ENCODE measurements around the gene CCL3. TPM values are rescaled to one million over a fixed set of nuclear protein-coding genes. Genes with fewer than 3 reads are reported as not detected.

CCL3 gene
- polyA plus RNA-seq, 1 donor from 2014 or later = not detected

DNA sequence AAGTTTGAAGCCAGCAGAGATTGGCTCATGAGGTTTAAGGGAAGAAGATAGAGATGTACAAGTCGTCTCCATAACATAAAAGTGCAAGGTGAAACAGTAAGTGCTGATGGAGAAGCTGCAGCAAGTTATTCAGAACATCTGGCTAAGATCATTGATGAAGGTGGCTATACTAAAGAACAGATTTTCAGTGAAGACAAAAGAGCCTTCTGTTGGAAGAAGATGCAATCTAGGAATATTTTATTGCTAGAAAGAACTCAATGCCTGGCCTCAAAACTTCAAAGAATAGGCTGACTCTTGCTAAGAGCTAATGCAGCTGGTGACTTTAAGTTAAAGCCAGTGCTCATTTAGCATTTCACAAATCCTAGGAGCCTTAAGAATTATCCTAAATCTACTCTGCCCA is 39.7 kb upstream of the CCL3 start:
- Histone ChIP-seq H2AFZ (ENCODE audit: low read depth, low read length) (no peak overlapping the region), H3K9ac (ENCODE audit: low read length) (no peak overlapping the region), H3F3A (ENCODE audit: insufficient read depth, low read length, poor library complexity, severe bottlenecking) (no peaks in the 10 kb centered on the region), H3K27me3 (ENCODE audit: insufficient read depth, low read depth, low read length) (no peaks in the 10 kb centered on the region), H3K9me2 (ENCODE audit: insufficient read depth, low read length) (no peaks in the 10 kb centered on the region), H3K4me3 (ENCODE audit: low read length) (no peak overlapping the region), H3K36me3 (ENCODE audit: insufficient read depth, low read length) (no peaks in the 10 kb centered on the region), H3K27ac (ENCODE audit: low read length) (no peak overlapping the region), H3K9me3 (ENCODE audit: low read length) (no peaks in the 10 kb centered on the region), H3K79me2 (replicated peaks; ENCODE audit: insufficient read depth, low read length) (no peaks in the 10 kb centered on the region), H3K4me2 (ENCODE audit: low read length) (no peak overlapping the region), H4K20me1 (ENCODE audit: insufficient read depth) (no peaks in the 10 kb centered on the region)
- no peak for TF ChIP-seq REST (IDR thresholded peaks at IDR 0.05; ENCODE audit: borderline replicate concordance)
- TF ChIP-seq, protein P1, sequence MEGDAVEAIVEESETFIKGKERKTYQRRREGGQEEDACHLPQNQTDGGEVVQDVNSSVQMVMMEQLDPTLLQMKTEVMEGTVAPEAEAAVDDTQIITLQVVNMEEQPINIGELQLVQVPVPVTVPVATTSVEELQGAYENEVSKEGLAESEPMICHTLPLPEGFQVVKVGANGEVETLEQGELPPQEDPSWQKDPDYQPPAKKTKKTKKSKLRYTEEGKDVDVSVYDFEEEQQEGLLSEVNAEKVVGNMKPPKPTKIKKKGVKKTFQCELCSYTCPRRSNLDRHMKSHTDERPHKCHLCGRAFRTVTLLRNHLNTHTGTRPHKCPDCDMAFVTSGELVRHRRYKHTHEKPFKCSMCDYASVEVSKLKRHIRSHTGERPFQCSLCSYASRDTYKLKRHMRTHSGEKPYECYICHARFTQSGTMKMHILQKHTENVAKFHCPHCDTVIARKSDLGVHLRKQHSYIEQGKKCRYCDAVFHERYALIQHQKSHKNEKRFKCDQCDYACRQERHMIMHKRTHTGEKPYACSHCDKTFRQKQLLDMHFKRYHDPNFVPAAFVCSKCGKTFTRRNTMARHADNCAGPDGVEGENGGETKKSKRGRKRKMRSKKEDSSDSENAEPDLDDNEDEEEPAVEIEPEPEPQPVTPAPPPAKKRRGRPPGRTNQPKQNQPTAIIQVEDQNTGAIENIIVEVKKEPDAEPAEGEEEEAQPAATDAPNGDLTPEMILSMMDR (IDR thresholded peaks at IDR 0.05; ENCODE audit: poor library complexity, severe bottlenecking) = no peak
- TF ChIP-seq POLR2AphosphoS5 (IDR thresholded peaks at IDR 0.05) = no peak
- no peak for TF ChIP-seq MXI1 (conservative IDR thresholded peaks at IDR 0.05; ENCODE audit: poor library complexity, severe bottlenecking)
- TF ChIP-seq TAF1 (IDR thresholded peaks at IDR 0.05; ENCODE audit: low read depth) = no peak
- TF ChIP-seq EZH2 (IDR thresholded peaks at IDR 0.05; ENCODE audit: borderline replicate concordance, insufficient read depth, low read length, poor library complexity, severe bottlenecking) = no peak
- no peak for TF ChIP-seq EP300 (conservative IDR thresholded peaks at IDR 0.05; ENCODE audit: poor library complexity, severe bottlenecking)
- TF ChIP-seq RAD21 (conservative IDR thresholded peaks at IDR 0.05) = no peak
- no peak for TF ChIP-seq SMC3 (conservative IDR thresholded peaks at IDR 0.05; ENCODE audit: poor library complexity)

DNA sequence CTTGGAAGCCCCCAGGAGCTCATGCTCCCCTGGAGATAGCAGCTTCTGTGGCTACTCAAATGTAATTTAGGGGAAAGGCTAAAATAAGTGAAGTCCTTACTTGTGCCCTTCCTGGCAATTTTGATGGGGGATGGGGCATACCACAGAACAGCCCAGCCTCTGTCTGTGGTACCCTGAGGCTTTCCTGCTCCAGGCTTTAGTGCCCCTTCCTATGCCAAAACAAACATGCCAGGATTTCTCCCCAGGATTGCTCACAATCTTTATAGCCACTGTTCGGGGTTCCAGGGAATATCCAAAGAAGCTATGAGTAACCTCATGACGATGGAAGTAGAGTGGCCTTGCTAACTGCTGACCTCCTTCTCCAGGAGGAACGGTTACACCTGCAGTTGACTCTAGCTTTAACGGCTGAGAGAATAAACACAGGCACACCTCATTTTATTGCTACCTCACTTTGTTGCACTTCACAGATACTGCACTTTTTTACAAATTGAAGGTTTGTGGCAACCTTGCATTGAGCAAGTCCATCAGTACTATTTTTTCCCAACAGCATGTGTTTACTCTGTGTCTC is 38.6 kb upstream of the CCL3 start:
- Histone ChIP-seq H3K4me3 (ENCODE audit: low read length) (no peak overlapping the region), H3K27ac (ENCODE audit: low read length) (no peak overlapping the region), H3K9me2 (ENCODE audit: insufficient read depth, low read length) (no peaks in the 10 kb centered on the region), H3K9ac (ENCODE audit: low read length) (no peak overlapping the region), H3K27me3 (ENCODE audit: insufficient read depth, low read depth, low read length) (no peaks in the 10 kb centered on the region), H4K20me1 (ENCODE audit: insufficient read depth) (no peaks in the 10 kb centered on the region), H3K36me3 (ENCODE audit: insufficient read depth, low read length) (no peaks in the 10 kb centered on the region), H3K79me2 (replicated peaks; ENCODE audit: insufficient read depth, low read length) (no peaks in the 10 kb centered on the region), H3K4me2 (ENCODE audit: low read length) (no peak overlapping the region), H3F3A (ENCODE audit: insufficient read depth, low read length, poor library complexity, severe bottlenecking) (no peaks in the 10 kb centered on the region), H2AFZ (ENCODE audit: low read depth, low read length) (no peak overlapping the region), H3K9me3 (ENCODE audit: low read length) (no peaks in the 10 kb centered on the region)
- TF ChIP-seq RAD21 (conservative IDR thresholded peaks at IDR 0.05) (no peak), TAF1 (IDR thresholded peaks at IDR 0.05; ENCODE audit: low read depth) (no peak), POLR2AphosphoS5 (IDR thresholded peaks at IDR 0.05) (no peak), REST (IDR thresholded peaks at IDR 0.05; ENCODE audit: borderline replicate concordance) (no peak), EP300 (conservative IDR thresholded peaks at IDR 0.05; ENCODE audit: poor library complexity, severe bottlenecking) (no peak), SMC3 (conservative IDR thresholded peaks at IDR 0.05; ENCODE audit: poor library complexity) (no peak), MXI1 (conservative IDR thresholded peaks at IDR 0.05; ENCODE audit: poor library complexity, severe bottlenecking) (no peak), EZH2 (IDR thresholded peaks at IDR 0.05; ENCODE audit: borderline replicate concordance, insufficient read depth, low read length, poor library complexity, severe bottlenecking) (no peak)
- TF ChIP-seq, protein P1 (IDR thresholded peaks at IDR 0.05; ENCODE audit: poor library complexity, severe bottlenecking) = no peak

Measured in neural cell (in vitro differentiated cells).